Cardiac muscle cell (in vitro differentiated cells and primary cell): Measurements from ENCODE around the gene STK36. TPM values are rescaled to one million over a fixed set of nuclear protein-coding genes. Genes with fewer than 3 reads are reported as not detected.
A peak's percentile ranks its signal among the peaks of the same experiment; 100 is the strongest.

Experiments used
- DNase-seq, 2 donors: peaks; one replicate each; pipeline versions ENCODE4 v3.0.0 to v3.0.0-alpha.2; 2010 to 2017; ENCODE audit warnings: low read depth in 1 of 2, low spot score in 1 of 2
- H3K27ac ChIP-seq: fragments of 200-600 bp; sonication (generic); 2 replicates; pipeline ENCODE4 v1.5.1; 2016
- H3K27me3 ChIP-seq: fragments of 200-600 bp; sonication (generic); 2 replicates; pipeline ENCODE4 v1.6.0; 2016; ENCODE audit warnings: control low read depth
- H3K36me3 ChIP-seq: fragments of 200-600 bp; sonication (generic); 2 replicates; pipeline ENCODE4 v1.5.1; 2016; ENCODE audit warnings: control low read depth
- H3K4me1 ChIP-seq: fragments of 200-600 bp; sonication (generic); 2 replicates; pipeline ENCODE4 v1.8.1; 2017; ENCODE audit warnings: low read depth, mild to moderate bottlenecking, mixed run types
- H3K4me3 ChIP-seq: fragments of 200-600 bp; sonication (generic); 2 replicates; pipeline ENCODE4 v1.5.1; 2016; ENCODE audit warnings: mild to moderate bottlenecking
- H3K9me3 ChIP-seq: fragments of 200-600 bp; sonication (generic); 2 replicates; pipeline ENCODE4 v1.5.1; 2017; ENCODE audit warnings: low read depth, mild to moderate bottlenecking, control low read depth
- CTCF ChIP-seq: IDR thresholded peaks from 2 replicates; pipeline ENCODE4 v1.5.1; 2012; ENCODE audit warnings: low read depth, mild to moderate bottlenecking, low read length
- polyA plus RNA-seq: library from polyadenylated mRNA; unstranded; fragments of >200 nt; fragmentation: Nextera tagmentation; extraction: Ambion mirVana; gene quantifications from 2 replicates; pipeline ENCODE4 v1.2.1, GENCODE V29; 2016
- total RNA-seq: library from RNA; depleted of rRNA; stranded (reverse); fragments of >200 nt; gene quantifications from 2 replicates; pipeline ENCODE4 v1.2.3, GENCODE V29; 2016

Gene STK36
- total and polyA plus RNA-seq, 2 experiments from 2014 or later: 56.2 to 63.5 TPM

GRCh38 chr2:218631837-218632236, 40.0 kb upstream of the STK36 start:
- H3K4me3 ChIP-seq: no peak overlapping the region
- no peaks in the 10 kb centered on the region for H3K27me3 ChIP-seq
- H3K4me1 ChIP-seq: no peaks in the 10 kb centered on the region
- peak in 1 of 2 donors; percentile 69 for DNase-seq
- H3K27ac ChIP-seq: no peak overlapping the region
- no peak for TF ChIP-seq CTCF
- no peaks in the 10 kb centered on the region for H3K9me3 ChIP-seq
- peaks cover 15% of the 10 kb centered on the region for H3K36me3 ChIP-seq

- H3K27ac ChIP-seq: no peak overlapping the region
- H3K4me3 ChIP-seq: no peak overlapping the region
- H3K27me3 ChIP-seq: no peaks in the 10 kb centered on the region
- H3K4me1 ChIP-seq: no peaks in the 10 kb centered on the region
- TF ChIP-seq CTCF: no peak
- no peak for DNase-seq
- H3K36me3 ChIP-seq: peaks cover 39% of the 10 kb centered on the region
- H3K9me3 ChIP-seq: no peaks in the 10 kb centered on the region
These were observed 36.2 kb upstream of the STK36 start for GRCh38 chr2:218635719-218636118.

- no peaks in the 10 kb centered on the region for H3K4me1 ChIP-seq
- no peak overlapping the region for H3K4me3 ChIP-seq
- H3K36me3 ChIP-seq: peaks cover 46% of the 10 kb centered on the region
- no peaks in the 10 kb centered on the region for H3K27me3 ChIP-seq
- DNase-seq: no peak
- TF ChIP-seq CTCF: no peak
- H3K9me3 ChIP-seq: no peaks in the 10 kb centered on the region
- H3K27ac ChIP-seq: no peak overlapping the region
These were observed 33.5 kb upstream of the STK36 start for GRCh38 chr2:218638372-218638771.

GRCh38 chr2:218642121-218642656, 29.7 kb upstream of the STK36 start:
- Histone ChIP-seq H3K4me3 (no peak overlapping the region), H3K27me3 (no peaks in the 10 kb centered on the region), H3K27ac (no peak overlapping the region), H3K4me1 (no peaks in the 10 kb centered on the region), H3K9me3 (no peaks in the 10 kb centered on the region), H3K36me3 (peaks cover 50% of the 10 kb centered on the region)
- TF ChIP-seq CTCF: no peak
- DNase-seq: no peak

- no peak overlapping the region for H3K27ac ChIP-seq
- no peak overlapping the region for H3K4me3 ChIP-seq
- no peak for TF ChIP-seq CTCF
- H3K27me3 ChIP-seq: no peaks in the 10 kb centered on the region
- H3K36me3 ChIP-seq: peaks cover 50% of the 10 kb centered on the region
- no peak for DNase-seq
- no peaks in the 10 kb centered on the region for H3K4me1 ChIP-seq
- H3K9me3 ChIP-seq: no peaks in the 10 kb centered on the region
These were observed 29.1 kb upstream of the STK36 start for GRCh38 chr2:218642786-218643185.
